Chondrocyte (in vitro differentiated cells): ENCODE results near the gene OR51D1. TPM values are rescaled to one million over a fixed set of nuclear protein-coding genes. Genes with fewer than 3 reads are reported as not detected.

Source experiments
- DNase-seq: peaks from one replicate; pipeline ENCODE4 v3.0.0; 2021; ENCODE audit warnings: mixed read lengths, low spot score
- H3K27ac Mint-ChIP-seq: one replicate; pipeline ENCODE4 v1.8.0; 2021; ENCODE audit warnings: mild to moderate bottlenecking, moderate library complexity, mixed read lengths; ENCODE audit not compliant: unreplicated experiment
- H3K27me3 Mint-ChIP-seq: 2 replicates; pipeline ENCODE4 v1.8.0; 2021; ENCODE audit warnings: low read depth, mixed read lengths
- H3K36me3 Mint-ChIP-seq: 2 replicates; pipeline ENCODE4 v1.8.0; 2021; ENCODE audit warnings: low read depth, mixed read lengths
- H3K4me1 Mint-ChIP-seq: 2 replicates; pipeline ENCODE4 v1.8.0; 2021; ENCODE audit warnings: low read depth, mild to moderate bottlenecking, mixed read lengths
- H3K4me3 Mint-ChIP-seq: one replicate; pipeline ENCODE4 v1.8.0; 2021; ENCODE audit warnings: mild to moderate bottlenecking, moderate library complexity, mixed read lengths; ENCODE audit not compliant: unreplicated experiment
- H3K9me3 Mint-ChIP-seq: 2 replicates; pipeline ENCODE4 v1.8.0; 2021; ENCODE audit warnings: low read depth, mixed read lengths
- long read RNA-seq: library from polyadenylated mRNA; stranded (forward); transcript quantifications from one replicate; pipeline ENCODE4 v2.0.0, GENCODE V29; 2021
- total RNA-seq: library from RNA; stranded (reverse); gene quantifications from 3 replicates; pipeline ENCODE4 v1.2.1, GENCODE V29; 2021
- TF ChIP-seq, protein P1 (sequence below): fragments of 200-600 bp; sonication (generic); IDR thresholded peaks from 2 replicates; pipeline ENCODE4 v1.5.0; 2021; ENCODE audit warnings: antibody characterized with exemption, mild to moderate bottlenecking, moderate library complexity

The OR51D1 gene, protein sequence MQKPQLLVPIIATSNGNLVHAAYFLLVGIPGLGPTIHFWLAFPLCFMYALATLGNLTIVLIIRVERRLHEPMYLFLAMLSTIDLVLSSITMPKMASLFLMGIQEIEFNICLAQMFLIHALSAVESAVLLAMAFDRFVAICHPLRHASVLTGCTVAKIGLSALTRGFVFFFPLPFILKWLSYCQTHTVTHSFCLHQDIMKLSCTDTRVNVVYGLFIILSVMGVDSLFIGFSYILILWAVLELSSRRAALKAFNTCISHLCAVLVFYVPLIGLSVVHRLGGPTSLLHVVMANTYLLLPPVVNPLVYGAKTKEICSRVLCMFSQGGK
- not detected in 3 replicates for total RNA-seq
- long read RNA-seq, result 0 reads

DNA sequence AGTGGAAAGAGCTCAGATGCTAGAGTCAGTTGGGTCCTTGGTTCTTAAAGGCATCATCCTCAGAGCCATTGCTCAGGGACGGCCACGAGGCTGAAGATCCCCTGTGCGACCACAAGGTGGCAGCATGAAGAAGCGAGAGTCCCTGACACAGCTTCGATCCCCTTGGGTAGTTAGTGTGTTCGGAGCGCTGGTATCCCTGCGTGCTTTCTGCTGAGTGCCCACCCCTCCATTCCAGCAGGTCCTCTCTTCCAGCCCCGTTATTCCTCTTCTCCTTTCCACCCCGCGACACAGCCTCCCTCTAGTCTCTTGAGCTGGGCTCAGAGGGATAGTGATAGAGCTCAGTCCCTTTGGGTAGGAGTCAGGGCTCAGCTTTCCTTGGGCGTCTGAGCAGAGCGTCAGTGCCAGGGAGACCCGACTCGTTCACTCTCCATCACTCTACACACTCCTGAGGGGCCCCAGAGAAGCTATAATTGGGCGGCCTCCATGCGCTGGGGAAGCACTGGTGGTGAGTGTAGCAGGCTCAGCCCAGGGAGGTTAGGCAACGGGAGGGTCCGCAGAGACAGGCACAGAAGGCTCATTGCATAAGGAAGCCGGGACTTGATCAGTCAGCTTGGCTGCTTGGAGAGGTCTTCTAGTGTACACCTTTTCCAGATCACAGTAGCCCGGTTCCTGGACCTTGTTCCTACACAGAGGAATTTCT, at the start of gene OR51D1:
Gene OR51D1, plus strand, starts transcription at position 516 of the 700 bp plus-strand sequence. CDS start 2,314 bp downstream, outside the sequence.
- no peaks in the 10 kb centered on the region for H3K36me3 Mint-ChIP-seq
- no peaks in the 10 kb centered on the region for H3K9me3 Mint-ChIP-seq
- H3K27ac Mint-ChIP-seq, result no peak within 1 kb of the TSS
- TF ChIP-seq, protein P1, sequence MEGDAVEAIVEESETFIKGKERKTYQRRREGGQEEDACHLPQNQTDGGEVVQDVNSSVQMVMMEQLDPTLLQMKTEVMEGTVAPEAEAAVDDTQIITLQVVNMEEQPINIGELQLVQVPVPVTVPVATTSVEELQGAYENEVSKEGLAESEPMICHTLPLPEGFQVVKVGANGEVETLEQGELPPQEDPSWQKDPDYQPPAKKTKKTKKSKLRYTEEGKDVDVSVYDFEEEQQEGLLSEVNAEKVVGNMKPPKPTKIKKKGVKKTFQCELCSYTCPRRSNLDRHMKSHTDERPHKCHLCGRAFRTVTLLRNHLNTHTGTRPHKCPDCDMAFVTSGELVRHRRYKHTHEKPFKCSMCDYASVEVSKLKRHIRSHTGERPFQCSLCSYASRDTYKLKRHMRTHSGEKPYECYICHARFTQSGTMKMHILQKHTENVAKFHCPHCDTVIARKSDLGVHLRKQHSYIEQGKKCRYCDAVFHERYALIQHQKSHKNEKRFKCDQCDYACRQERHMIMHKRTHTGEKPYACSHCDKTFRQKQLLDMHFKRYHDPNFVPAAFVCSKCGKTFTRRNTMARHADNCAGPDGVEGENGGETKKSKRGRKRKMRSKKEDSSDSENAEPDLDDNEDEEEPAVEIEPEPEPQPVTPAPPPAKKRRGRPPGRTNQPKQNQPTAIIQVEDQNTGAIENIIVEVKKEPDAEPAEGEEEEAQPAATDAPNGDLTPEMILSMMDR, result peak; percentile 95
- peaks cover 5% of the 10 kb centered on the region for H3K27me3 Mint-ChIP-seq
- no peak for DNase-seq
- peaks cover 11% of the 10 kb centered on the region for H3K4me1 Mint-ChIP-seq
- no peak within 1 kb of the TSS for H3K4me3 Mint-ChIP-seq

DNA sequence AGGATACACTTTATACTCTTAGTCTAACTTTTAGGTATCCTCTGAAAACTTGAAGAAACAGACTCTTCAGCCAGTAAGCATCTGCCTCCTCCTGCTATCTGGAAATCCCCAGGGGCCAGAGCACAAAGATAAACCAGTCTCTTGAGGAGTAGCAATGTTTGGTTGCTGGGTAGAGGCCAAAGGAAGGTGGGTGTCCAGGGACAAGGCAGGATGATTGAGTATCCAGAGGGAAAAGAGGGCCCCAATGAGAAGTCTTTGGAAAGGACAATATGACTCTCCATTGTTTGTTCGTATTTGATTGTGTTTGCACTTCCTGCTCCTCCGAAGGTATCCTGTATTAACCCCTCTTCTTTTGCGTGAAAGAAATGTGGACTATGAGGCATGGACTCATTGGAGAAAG, 48.3 kb upstream of the OR51D1 start:
- Mint-ChIP-seq H3K27me3 (peaks cover 25% of the 10 kb centered on the region), H3K27ac (no peak overlapping the region), H3K9me3 (no peaks in the 10 kb centered on the region), H3K4me3 (no peak overlapping the region), H3K36me3 (no peaks in the 10 kb centered on the region), H3K4me1 (no peaks in the 10 kb centered on the region)
- TF ChIP-seq, protein P1, result no peak
- no peak for DNase-seq

DNA sequence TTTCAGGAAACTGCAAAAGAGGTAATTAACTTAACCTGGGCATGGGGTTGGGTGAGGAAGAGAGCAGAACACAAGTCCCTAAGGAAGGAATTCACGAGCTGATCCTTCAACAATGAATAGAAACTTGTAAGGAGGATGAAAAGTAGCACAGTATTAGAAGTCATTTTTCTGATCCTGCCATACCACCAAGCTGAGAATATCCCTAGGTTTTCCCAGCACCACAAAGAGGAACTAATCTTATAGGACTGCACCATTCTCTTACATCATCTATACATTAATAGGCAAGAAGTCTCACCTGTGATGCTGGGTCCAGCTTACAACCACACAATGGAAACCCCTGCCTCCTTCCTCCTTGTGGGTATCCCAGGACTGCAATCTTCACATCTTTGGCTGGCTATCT, 43.5 kb upstream of the OR51D1 start, which contains the start of gene OR52I1:
Gene OR52I1, plus strand, starts transcription at position 301 of the 400 bp plus-strand sequence. Its CDS starts 0 bp downstream, at position 301.
- peaks cover 6% of the 10 kb centered on the region for H3K27me3 Mint-ChIP-seq
- TF ChIP-seq, protein P1, result no peak
- no peak within 1 kb of the TSS for H3K27ac Mint-ChIP-seq
- no peak within 1 kb of the TSS for H3K4me3 Mint-ChIP-seq
- peaks cover 8% of the 10 kb centered on the region for H3K36me3 Mint-ChIP-seq
- no peak for DNase-seq
- no peaks in the 10 kb centered on the region for H3K4me1 Mint-ChIP-seq
- H3K9me3 Mint-ChIP-seq, result no peaks in the 10 kb centered on the region

DNA sequence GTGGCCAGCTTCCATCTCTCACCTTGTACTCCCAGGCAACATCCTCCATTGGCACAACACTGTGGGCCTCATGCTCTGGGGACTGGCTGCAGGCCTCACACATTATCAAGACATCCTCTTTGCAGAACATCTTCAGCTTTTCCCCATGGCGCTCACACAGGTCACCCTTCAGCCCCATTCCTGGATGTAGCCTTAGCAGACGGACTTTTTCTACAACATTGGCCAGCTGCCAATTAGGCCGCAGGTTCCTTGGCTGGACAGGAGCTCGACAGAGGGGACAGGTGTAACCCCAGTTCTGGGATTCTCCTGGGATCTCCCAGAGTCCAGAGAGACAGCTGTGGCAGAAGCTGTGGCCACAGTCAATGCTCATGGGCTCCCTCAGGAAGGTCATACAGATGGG, 32.2 kb upstream of the OR51D1 start:
- no peaks in the 10 kb centered on the region for H3K27me3 Mint-ChIP-seq
- peaks cover 18% of the 10 kb centered on the region for H3K4me1 Mint-ChIP-seq
- no peak overlapping the region for H3K4me3 Mint-ChIP-seq
- DNase-seq, result no peak
- H3K36me3 Mint-ChIP-seq, result peaks cover 20% of the 10 kb centered on the region
- no peak overlapping the region for H3K27ac Mint-ChIP-seq
- H3K9me3 Mint-ChIP-seq, result no peaks in the 10 kb centered on the region
- TF ChIP-seq, protein P1, result no peak

DNA sequence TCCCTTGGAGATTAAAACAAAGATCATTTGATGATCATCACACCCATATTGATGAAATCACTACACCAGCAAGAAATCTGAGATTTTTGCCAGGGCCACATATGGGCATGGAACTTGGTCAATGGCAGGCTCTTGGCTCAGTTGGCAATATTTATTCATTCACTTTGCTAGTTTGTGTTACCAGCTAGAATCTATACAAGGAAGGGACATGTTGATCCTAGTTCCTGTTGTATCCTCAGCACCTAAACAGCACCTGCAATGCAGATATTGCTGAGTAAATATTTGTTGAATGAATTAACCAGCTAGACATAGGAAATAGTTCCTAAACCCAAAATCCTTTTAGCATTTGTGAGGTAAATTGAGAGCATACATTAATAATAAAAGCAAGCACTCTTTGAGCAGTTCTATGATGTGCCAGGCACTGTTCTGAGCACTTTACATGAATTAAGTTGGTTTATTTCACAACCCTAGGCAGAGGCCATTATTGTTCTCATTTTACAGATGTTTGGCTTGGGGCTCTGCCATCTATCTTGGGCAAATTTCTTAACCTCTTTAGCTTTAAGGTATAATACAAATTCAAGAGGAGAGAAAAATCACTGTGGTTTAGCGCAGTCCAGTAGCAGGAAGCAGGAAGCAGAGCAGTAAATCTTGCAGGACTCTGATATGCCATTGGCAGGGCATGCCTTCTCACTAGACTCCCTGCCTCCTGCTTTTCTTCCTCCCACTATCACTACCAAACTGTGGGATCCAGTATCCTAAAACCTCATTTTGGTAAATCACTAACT, 30.9 kb upstream of the OR51D1 start:
- no peak overlapping the region for H3K27ac Mint-ChIP-seq
- DNase-seq, result no peak

More for the DNA sequence above, 30.9 kb upstream of the OR51D1 start:
- Mint-ChIP-seq H3K4me3 (peak overlapping the region; percentile 90), H3K27me3 (no peaks in the 10 kb centered on the region), H3K36me3 (peaks cover 10% of the 10 kb centered on the region), H3K9me3 (no peaks in the 10 kb centered on the region), H3K4me1 (peaks cover 18% of the 10 kb centered on the region)
- TF ChIP-seq, protein P1, result no peak
